ENCODE measurements around the gene LRRC38.
A peak's percentile ranks its signal among the peaks of the same experiment; 100 is the strongest.
"Not testable (repeated sequence)": the region's sequence is repeated elsewhere in the genome, so short reads cannot be mapped to it uniquely, and the experiment has no call there.

LRRC38 gene, protein sequence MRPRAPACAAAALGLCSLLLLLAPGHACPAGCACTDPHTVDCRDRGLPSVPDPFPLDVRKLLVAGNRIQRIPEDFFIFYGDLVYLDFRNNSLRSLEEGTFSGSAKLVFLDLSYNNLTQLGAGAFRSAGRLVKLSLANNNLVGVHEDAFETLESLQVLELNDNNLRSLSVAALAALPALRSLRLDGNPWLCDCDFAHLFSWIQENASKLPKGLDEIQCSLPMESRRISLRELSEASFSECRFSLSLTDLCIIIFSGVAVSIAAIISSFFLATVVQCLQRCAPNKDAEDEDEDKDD

DNA sequence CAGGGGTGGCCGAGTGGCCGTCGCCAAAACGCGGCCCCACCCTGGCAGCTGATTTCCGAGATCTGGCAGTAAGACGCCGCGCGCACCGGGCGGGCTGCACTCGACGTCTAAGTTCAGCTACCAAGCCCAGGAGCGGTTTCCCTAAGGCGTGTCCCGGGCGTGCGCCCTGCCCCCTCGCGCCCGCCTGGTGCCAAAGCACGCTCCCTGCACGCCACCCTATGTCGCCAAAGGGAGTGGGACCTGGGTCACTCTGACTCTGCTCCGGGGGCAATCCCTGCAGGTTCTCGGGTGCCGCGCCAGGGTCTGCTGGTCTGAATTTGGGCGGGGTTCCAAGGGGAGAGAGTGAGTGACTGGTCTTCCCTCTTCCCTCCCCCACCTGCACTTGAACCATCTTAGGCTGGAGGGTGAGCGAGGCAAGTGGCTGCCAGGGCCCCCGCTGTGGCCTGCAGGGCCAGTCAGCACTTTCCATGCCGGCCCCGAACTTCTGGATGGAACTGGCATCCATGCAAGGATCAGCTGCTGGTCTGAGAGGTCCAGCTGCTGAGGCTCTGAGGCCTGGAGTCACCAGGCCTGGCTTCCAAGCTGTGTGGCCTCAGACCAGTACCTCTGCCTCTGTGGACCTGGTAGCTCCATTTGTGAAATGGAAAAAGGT, at the start of gene LRRC38:
LRRC38 (minus strand) TSS at position 109 of the 652 bp plus-strand sequence. CDS start 410 bp downstream, outside the sequence.
- Histone ChIP-seq H3K4me3 (ENCODE audit: low read length in 2 of 2) (no peak within 1 kb of the TSS), H3K36me3 (ENCODE audit: control insufficient read depth in 2 of 2, insufficient read depth in 2 of 2, low read length in 2 of 2) (no peaks in the 10 kb centered on the region), H3K27me3 (ENCODE audit: control insufficient read depth in 1 of 2, insufficient read depth in 2 of 2, low read length in 2 of 2) (peaks cover 48 to 67% of the 10 kb centered on the region in 2 donors), H3K27ac (ENCODE audit: low read length) (no peak within 1 kb of the TSS), H3K4me1 (ENCODE audit: control insufficient read depth, insufficient read depth, low read length) (peaks cover 3% of the 10 kb centered on the region), H3K9me3 (ENCODE audit: control insufficient read depth in 2 of 2, low read length in 2 of 2) (peaks cover 3 to 6% of the 10 kb centered on the region in 2 donors), H3K9ac (ENCODE audit: low read length in 2 of 2) (no peak within 1 kb of the TSS)

DNA sequence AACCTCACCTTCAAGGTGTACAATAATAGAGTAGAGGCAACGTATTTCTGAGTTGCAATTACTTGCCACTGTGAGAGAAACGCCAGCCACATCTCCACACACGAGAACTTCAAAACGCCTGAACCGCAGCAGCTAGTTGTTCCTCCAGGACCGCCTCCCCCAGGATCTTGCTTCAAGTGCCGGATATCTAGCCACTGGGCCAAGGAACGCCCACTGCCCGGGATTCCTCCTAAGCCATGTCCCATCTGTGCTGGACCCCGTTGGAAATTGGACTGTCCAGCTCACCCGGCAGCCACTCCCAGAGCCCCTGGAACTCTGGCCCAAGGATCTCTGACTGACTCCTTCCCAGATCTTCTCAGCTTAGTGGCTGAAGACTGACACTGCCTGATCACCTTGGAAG, 49.2 kb upstream of the LRRC38 start:
- H3K9me3 ChIP-seq (ENCODE audit: control insufficient read depth in 2 of 2, low read length in 2 of 2); H3K36me3 ChIP-seq (ENCODE audit: control insufficient read depth in 2 of 2, insufficient read depth in 2 of 2, low read length in 2 of 2); H3K27ac ChIP-seq (ENCODE audit: low read length); H3K4me1 ChIP-seq (ENCODE audit: control insufficient read depth, insufficient read depth, low read length); H3K27me3 ChIP-seq (ENCODE audit: control insufficient read depth in 1 of 2, insufficient read depth in 2 of 2, low read length in 2 of 2); H3K9ac ChIP-seq (ENCODE audit: low read length in 2 of 2); H3K4me3 ChIP-seq (ENCODE audit: low read length in 2 of 2): not testable (repeated sequence)

DNA sequence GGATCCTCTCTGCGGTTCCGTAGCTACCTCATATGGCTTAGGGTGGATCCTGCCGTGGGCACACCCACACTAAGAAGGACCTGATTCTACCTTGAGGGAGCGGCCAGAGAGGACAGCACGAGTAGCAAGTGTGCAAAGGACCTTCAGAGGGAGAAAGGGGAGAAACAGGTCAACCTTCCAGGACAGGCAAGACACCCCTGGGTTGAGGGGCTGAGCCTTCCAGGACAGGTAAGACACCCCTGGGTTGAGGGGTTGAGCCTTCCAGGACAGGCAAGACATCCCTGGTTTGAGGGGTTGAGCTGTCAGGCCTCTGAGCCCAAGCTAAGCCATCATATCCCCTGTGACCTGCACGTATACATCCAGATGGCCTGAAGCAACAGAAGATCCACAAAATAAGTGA, 46.7 kb upstream of the LRRC38 start:
- Histone ChIP-seq H3K4me1 (ENCODE audit: control insufficient read depth, insufficient read depth, low read length) (no peaks in the 10 kb centered on the region), H3K9me3 (ENCODE audit: control insufficient read depth in 2 of 2, low read length in 2 of 2) (no peaks in the 10 kb centered on the region), H3K4me3 (ENCODE audit: low read length in 2 of 2) (no peak overlapping the region), H3K9ac (ENCODE audit: low read length in 2 of 2) (no peak overlapping the region), H3K27ac (ENCODE audit: low read length) (no peak overlapping the region), H3K27me3 (ENCODE audit: control insufficient read depth in 1 of 2, insufficient read depth in 2 of 2, low read length in 2 of 2) (no peaks in the 10 kb centered on the region), H3K36me3 (ENCODE audit: control insufficient read depth in 2 of 2, insufficient read depth in 2 of 2, low read length in 2 of 2) (no peaks in the 10 kb centered on the region)

DNA sequence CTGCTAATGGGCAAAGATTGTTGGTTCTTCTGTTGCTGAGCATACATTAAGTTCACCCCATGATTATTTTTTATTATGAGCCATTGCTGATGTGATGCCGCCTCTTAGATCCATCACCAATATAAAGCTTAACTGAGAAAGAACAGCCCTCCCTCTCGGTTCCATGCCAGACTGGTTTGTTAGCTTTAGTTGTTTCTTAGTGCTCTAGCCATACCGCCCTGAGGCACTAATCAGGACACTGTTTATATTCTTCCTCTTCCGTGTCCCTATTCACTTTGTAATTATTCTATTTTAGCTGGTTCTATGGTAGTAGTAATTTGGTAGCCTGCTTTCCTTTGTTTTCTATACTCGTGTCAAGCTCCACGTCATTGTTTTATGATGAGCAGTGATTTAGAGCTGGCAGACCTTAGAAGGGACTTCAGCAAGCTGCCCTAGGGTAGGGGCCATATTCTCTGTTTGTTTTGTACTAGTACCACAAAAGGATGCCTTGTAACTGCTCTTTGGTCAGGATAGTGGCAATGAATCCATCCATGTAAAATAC, 42.5 kb upstream of the LRRC38 start:
- no peak overlapping the region for H3K9ac ChIP-seq (ENCODE audit: low read length in 2 of 2)
- no peaks in the 10 kb centered on the region for H3K27me3 ChIP-seq (ENCODE audit: control insufficient read depth in 1 of 2, insufficient read depth in 2 of 2, low read length in 2 of 2)
- no peak overlapping the region for H3K27ac ChIP-seq (ENCODE audit: low read length)
- no peak overlapping the region for H3K4me3 ChIP-seq (ENCODE audit: low read length in 2 of 2)
- H3K36me3 ChIP-seq (ENCODE audit: control insufficient read depth in 2 of 2, insufficient read depth in 2 of 2, low read length in 2 of 2): no peaks in the 10 kb centered on the region
- no peaks in the 10 kb centered on the region for H3K9me3 ChIP-seq (ENCODE audit: control insufficient read depth in 2 of 2, low read length in 2 of 2)
- no peaks in the 10 kb centered on the region for H3K4me1 ChIP-seq (ENCODE audit: control insufficient read depth, insufficient read depth, low read length)

- Histone ChIP-seq H3K36me3 (ENCODE audit: control insufficient read depth in 2 of 2, insufficient read depth in 2 of 2, low read length in 2 of 2) (no peaks in the 10 kb centered on the region), H3K9me3 (ENCODE audit: control insufficient read depth in 2 of 2, low read length in 2 of 2) (no peaks in the 10 kb centered on the region), H3K4me1 (ENCODE audit: control insufficient read depth, insufficient read depth, low read length) (no peaks in the 10 kb centered on the region), H3K27me3 (ENCODE audit: control insufficient read depth in 1 of 2, insufficient read depth in 2 of 2, low read length in 2 of 2) (no peaks in the 10 kb centered on the region), H3K9ac (ENCODE audit: low read length in 2 of 2) (no peak overlapping the region), H3K27ac (ENCODE audit: low read length) (no peak overlapping the region), H3K4me3 (ENCODE audit: low read length in 2 of 2) (no peak overlapping the region)
Observed at GRCh38 chr1:13554798-13555197, 41.0 kb upstream of the LRRC38 start.

GRCh38 chr1:13550663-13551062, 36.9 kb upstream of the LRRC38 start:
- no peaks in the 10 kb centered on the region for H3K9me3 ChIP-seq (ENCODE audit: control insufficient read depth in 2 of 2, low read length in 2 of 2)
- no peaks in the 10 kb centered on the region for H3K36me3 ChIP-seq (ENCODE audit: control insufficient read depth in 2 of 2, insufficient read depth in 2 of 2, low read length in 2 of 2)
- no peaks in the 10 kb centered on the region for H3K4me1 ChIP-seq (ENCODE audit: control insufficient read depth, insufficient read depth, low read length)
- peaks cover 0 to 2% of the 10 kb centered on the region in 2 donors for H3K27me3 ChIP-seq (ENCODE audit: control insufficient read depth in 1 of 2, insufficient read depth in 2 of 2, low read length in 2 of 2)
- H3K27ac ChIP-seq (ENCODE audit: low read length): no peak overlapping the region
- no peak overlapping the region for H3K9ac ChIP-seq (ENCODE audit: low read length in 2 of 2)
- H3K4me3 ChIP-seq (ENCODE audit: low read length in 2 of 2): no peak overlapping the region

DNA sequence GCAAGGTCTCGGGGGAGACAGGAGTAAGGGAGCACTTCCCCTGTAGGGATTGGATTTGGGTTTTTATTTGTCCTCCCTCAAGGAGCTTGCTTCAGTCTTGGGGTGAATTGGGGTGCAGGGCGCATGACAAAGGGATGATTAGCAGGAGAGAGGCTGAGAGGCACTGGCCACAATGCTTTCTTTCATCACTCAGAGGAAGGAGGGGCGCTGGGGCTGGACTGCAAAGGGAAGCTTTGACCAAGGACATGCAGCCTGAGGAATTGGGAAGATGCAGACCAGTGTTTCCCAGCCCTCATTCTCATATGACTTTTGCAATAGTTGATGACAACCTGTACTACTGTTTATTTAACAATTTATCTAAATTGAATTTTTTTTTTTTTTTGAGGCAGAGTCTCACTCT, 35.7 kb upstream of the LRRC38 start:
- H3K9me3 ChIP-seq (ENCODE audit: control insufficient read depth in 2 of 2, low read length in 2 of 2): no peaks in the 10 kb centered on the region
- H3K4me1 ChIP-seq (ENCODE audit: control insufficient read depth, insufficient read depth, low read length): no peaks in the 10 kb centered on the region
- H3K9ac ChIP-seq (ENCODE audit: low read length in 2 of 2): no peak overlapping the region
- H3K27ac ChIP-seq (ENCODE audit: low read length): no peak overlapping the region
- no peak overlapping the region for H3K4me3 ChIP-seq (ENCODE audit: low read length in 2 of 2)
- no peaks in the 10 kb centered on the region for H3K36me3 ChIP-seq (ENCODE audit: control insufficient read depth in 2 of 2, insufficient read depth in 2 of 2, low read length in 2 of 2)
- peaks cover 0 to 2% of the 10 kb centered on the region in 2 donors for H3K27me3 ChIP-seq (ENCODE audit: control insufficient read depth in 1 of 2, insufficient read depth in 2 of 2, low read length in 2 of 2)

DNA sequence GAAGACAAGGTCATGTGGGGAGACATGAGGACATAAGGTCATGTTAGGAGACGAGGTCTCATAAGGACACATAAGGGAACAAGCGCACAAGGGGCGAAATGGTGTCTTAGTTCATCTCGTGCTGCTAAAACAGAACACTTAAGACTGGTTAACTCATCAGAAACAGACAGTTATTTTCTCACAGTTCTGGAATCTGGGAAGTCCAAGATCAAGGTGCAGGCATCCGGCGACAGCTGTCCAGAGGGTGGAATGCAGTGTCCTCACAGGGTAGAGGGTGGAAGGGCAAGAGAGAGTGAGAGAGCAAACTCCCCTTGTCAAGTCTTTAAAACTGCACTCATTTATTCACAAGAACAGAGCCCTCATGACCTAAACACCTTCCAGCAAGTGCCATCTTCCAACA, 35.2 kb upstream of the LRRC38 start:
- H3K4me3 ChIP-seq (ENCODE audit: low read length in 2 of 2): no peak overlapping the region
- no peak overlapping the region for H3K27ac ChIP-seq (ENCODE audit: low read length)
- no peaks in the 10 kb centered on the region for H3K9me3 ChIP-seq (ENCODE audit: control insufficient read depth in 2 of 2, low read length in 2 of 2)
- peaks cover 3% of the 10 kb centered on the region for H3K4me1 ChIP-seq (ENCODE audit: control insufficient read depth, insufficient read depth, low read length)
- peaks cover 0 to 2% of the 10 kb centered on the region in 2 donors for H3K27me3 ChIP-seq (ENCODE audit: control insufficient read depth in 1 of 2, insufficient read depth in 2 of 2, low read length in 2 of 2)
- H3K36me3 ChIP-seq (ENCODE audit: control insufficient read depth in 2 of 2, insufficient read depth in 2 of 2, low read length in 2 of 2): no peaks in the 10 kb centered on the region
- H3K9ac ChIP-seq (ENCODE audit: low read length in 2 of 2): no peak overlapping the region

DNA sequence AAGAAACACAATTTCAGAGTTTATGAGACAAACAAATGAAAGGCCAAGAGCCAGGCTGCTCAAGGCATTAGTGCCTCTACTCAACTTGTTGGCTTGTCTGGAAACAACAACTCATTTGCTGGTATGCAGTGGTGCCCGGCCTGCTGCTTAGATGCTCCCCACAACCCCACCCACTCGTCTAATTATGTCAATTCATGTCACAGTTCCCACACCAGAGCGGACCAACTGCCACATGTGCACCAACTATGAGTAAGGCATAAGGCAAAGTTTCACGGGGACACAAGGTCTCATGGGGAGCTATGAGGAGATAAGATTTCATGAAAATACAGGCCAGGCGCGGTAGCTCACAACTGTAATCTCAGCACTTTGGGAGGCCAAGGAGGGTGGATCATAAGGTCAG, 34.5 kb upstream of the LRRC38 start:
- Histone ChIP-seq H3K4me3 (ENCODE audit: low read length in 2 of 2) (no peak overlapping the region), H3K27ac (ENCODE audit: low read length) (no peak overlapping the region), H3K9me3 (ENCODE audit: control insufficient read depth in 2 of 2, low read length in 2 of 2) (no peaks in the 10 kb centered on the region), H3K27me3 (ENCODE audit: control insufficient read depth in 1 of 2, insufficient read depth in 2 of 2, low read length in 2 of 2) (peaks cover 0 to 2% of the 10 kb centered on the region in 2 donors), H3K36me3 (ENCODE audit: control insufficient read depth in 2 of 2, insufficient read depth in 2 of 2, low read length in 2 of 2) (no peaks in the 10 kb centered on the region), H3K4me1 (ENCODE audit: control insufficient read depth, insufficient read depth, low read length) (peaks cover 10% of the 10 kb centered on the region), H3K9ac (ENCODE audit: low read length in 2 of 2) (no peak overlapping the region)

DNA sequence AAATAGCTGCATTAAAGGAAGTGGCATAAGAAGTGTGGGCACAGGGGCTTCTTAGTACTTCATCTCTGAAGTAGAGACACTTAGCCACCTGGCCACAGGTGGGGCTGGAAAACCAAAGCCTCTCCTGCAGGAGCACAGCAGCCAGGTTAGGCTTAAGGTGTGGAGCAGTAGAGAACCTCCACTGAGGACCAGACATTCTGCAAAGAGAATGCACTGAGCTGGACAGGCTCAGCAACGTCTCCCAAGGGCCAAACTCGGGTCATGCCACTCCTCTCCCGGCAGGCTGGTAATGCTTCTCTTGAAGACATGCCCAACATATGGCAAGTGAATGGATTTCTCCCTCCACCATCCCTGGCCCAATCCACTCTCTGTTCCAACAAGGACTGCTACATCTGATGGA, 33.0 kb upstream of the LRRC38 start:
- Histone ChIP-seq H3K27me3 (ENCODE audit: control insufficient read depth in 1 of 2, insufficient read depth in 2 of 2, low read length in 2 of 2) (peaks cover 0 to 2% of the 10 kb centered on the region in 2 donors), H3K4me1 (ENCODE audit: control insufficient read depth, insufficient read depth, low read length) (peaks cover 11% of the 10 kb centered on the region), H3K27ac (ENCODE audit: low read length) (no peak overlapping the region), H3K9me3 (ENCODE audit: control insufficient read depth in 2 of 2, low read length in 2 of 2) (no peaks in the 10 kb centered on the region), H3K36me3 (ENCODE audit: control insufficient read depth in 2 of 2, insufficient read depth in 2 of 2, low read length in 2 of 2) (no peaks in the 10 kb centered on the region), H3K9ac (ENCODE audit: low read length in 2 of 2) (no peak overlapping the region), H3K4me3 (ENCODE audit: low read length in 2 of 2) (no peak overlapping the region)

- Histone ChIP-seq H3K36me3 (ENCODE audit: control insufficient read depth in 2 of 2, insufficient read depth in 2 of 2, low read length in 2 of 2) (no peaks in the 10 kb centered on the region), H3K27me3 (ENCODE audit: control insufficient read depth in 1 of 2, insufficient read depth in 2 of 2, low read length in 2 of 2) (peaks cover 0 to 4% of the 10 kb centered on the region in 2 donors), H3K27ac (ENCODE audit: low read length) (peak overlapping the region; percentile 76), H3K9ac (ENCODE audit: low read length in 2 of 2) (no peak overlapping the region), H3K4me3 (ENCODE audit: low read length in 2 of 2) (peak overlapping the region in 1 of 2 donors; percentile 55), H3K9me3 (ENCODE audit: control insufficient read depth in 2 of 2, low read length in 2 of 2) (no peaks in the 10 kb centered on the region), H3K4me1 (ENCODE audit: control insufficient read depth, insufficient read depth, low read length) (peaks cover 25% of the 10 kb centered on the region)
Observed at GRCh38 chr1:13544221-13544556, 30.4 kb upstream of the LRRC38 start.
